ENCODE measurements around the gene SRC. TPM values are rescaled to one million over a fixed set of nuclear protein-coding genes. Genes with fewer than 3 reads are reported as not detected.
A peak's percentile ranks its signal among the peaks of the same experiment; 100 is the strongest.

SRC gene
- total RNA-seq, 1 donor from 2014 or later = 15.4 TPM

DNA sequence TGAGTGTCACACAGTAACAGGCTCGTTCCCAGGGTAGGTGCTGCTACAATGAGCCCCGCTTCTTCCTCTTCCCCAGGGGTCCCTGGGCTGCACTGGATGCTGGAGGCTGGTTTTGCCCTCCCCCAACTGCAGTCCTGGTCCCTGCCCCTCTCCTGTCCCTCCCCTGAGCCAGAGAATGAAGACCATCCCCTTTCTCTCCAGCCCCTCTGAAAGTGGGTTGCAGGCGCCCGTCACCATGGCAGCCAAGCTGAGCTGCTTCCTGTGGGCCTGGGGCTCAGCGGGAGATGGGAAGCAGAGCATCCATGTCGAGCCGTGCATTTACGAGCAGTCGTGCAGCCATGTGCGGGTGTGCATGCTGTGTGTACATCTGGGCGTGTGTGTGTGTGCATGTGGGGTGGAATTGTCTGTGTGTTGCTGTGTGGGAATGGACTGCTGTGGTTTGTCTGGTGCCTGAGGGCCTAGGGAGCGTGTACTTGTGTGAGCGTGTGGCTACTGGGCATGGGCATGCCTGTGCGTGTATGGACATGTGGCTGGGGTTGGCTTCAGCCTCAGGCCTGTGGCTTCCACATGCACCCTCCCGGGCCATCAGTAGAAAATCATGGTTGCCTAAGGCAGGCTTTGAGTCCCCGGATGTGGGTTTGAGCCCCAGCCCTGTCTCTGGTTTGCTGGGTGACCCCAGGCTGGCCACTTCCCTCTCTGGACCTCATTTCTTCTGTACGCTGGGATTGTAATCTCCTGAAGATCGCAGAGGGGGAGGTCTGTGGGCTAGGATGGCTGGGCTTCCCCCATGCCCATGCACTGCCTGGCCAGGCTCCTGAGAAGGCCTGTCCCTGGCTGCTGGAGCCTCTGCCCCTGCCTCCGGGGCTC is 48.8 kb downstream of the SRC start:
- no peak overlapping the region for H3K9ac ChIP-seq
- no peaks in the 10 kb centered on the region for H3K79me2 ChIP-seq (ENCODE audit: low read depth)
- H3K27me3 ChIP-seq = no peaks in the 10 kb centered on the region
- peaks cover 1% of the 10 kb centered on the region for H3K36me3 Mint-ChIP-seq
- H3K9me3 ChIP-seq (ENCODE audit: low read depth) = no peaks in the 10 kb centered on the region
- TF ChIP-seq EZH2 (IDR thresholded peaks at IDR 0.05) (no peak), CTCF (IDR thresholded peaks at IDR 0.05) (no peak), EZH2phosphoT487 (IDR thresholded peaks at IDR 0.05) (no peak)
- H3F3A ChIP-seq (ENCODE audit: low read depth) = peaks cover 42% of the 10 kb centered on the region
- peaks cover 69% of the 10 kb centered on the region for H3K4me1 Mint-ChIP-seq
- no peaks in the 10 kb centered on the region for H3K36me3 ChIP-seq
- peaks cover 37% of the 10 kb centered on the region for H3K4me1 ChIP-seq
- H3K27ac ChIP-seq = peak overlapping the region; percentile 87
- peak overlapping the region; percentile 35 for H3K4me2 ChIP-seq
- no peaks in the 10 kb centered on the region for H3K9me3 Mint-ChIP-seq
- H2AFZ ChIP-seq (replicated peaks) = no peak overlapping the region
- H4K20me1 ChIP-seq (ENCODE audit: low read depth) = no peaks in the 10 kb centered on the region
- H3K4me3 Mint-ChIP-seq = peak overlapping the region; percentile 71
- no peaks in the 10 kb centered on the region for H3K27me3 Mint-ChIP-seq (ENCODE audit: insufficient read depth, low read depth)
- peak; percentile 65 for DNase-seq (ENCODE audit: low spot score)
- H3K4me3 ChIP-seq = no peak overlapping the region
- H3K27ac Mint-ChIP-seq = peak overlapping the region; percentile 99

- Mint-ChIP-seq H3K4me1 (peaks cover 67% of the 10 kb centered on the region), H3K27ac (peak overlapping the region; percentile 99), H3K36me3 (peaks cover 1% of the 10 kb centered on the region), H3K9me3 (no peaks in the 10 kb centered on the region), H3K27me3 (ENCODE audit: insufficient read depth, low read depth) (no peaks in the 10 kb centered on the region), H3K4me3 (no peak overlapping the region)
- no peaks in the 10 kb centered on the region for H3K36me3 ChIP-seq
- H3K27me3 ChIP-seq = no peaks in the 10 kb centered on the region
- DNase-seq (ENCODE audit: low spot score) = no peak
- no peaks in the 10 kb centered on the region for H4K20me1 ChIP-seq (ENCODE audit: low read depth)
- H2AFZ ChIP-seq (replicated peaks) = no peak overlapping the region
- peaks cover 42% of the 10 kb centered on the region for H3F3A ChIP-seq (ENCODE audit: low read depth)
- H3K4me2 ChIP-seq = peak overlapping the region; percentile 60
- no peaks in the 10 kb centered on the region for H3K9me3 ChIP-seq (ENCODE audit: low read depth)
- peak overlapping the region; percentile 87 for H3K27ac ChIP-seq
- TF ChIP-seq CTCF (IDR thresholded peaks at IDR 0.05) (no peak), EZH2 (IDR thresholded peaks at IDR 0.05) (no peak), EZH2phosphoT487 (IDR thresholded peaks at IDR 0.05) (no peak)
- H3K4me3 ChIP-seq = no peak overlapping the region
- H3K9ac ChIP-seq = no peak overlapping the region
- H3K79me2 ChIP-seq (ENCODE audit: low read depth) = no peaks in the 10 kb centered on the region
- H3K4me1 ChIP-seq = peaks cover 37% of the 10 kb centered on the region
Measured at GRCh38 chr20:37395410-37395797, 49.5 kb downstream of the SRC start.

DNA sequence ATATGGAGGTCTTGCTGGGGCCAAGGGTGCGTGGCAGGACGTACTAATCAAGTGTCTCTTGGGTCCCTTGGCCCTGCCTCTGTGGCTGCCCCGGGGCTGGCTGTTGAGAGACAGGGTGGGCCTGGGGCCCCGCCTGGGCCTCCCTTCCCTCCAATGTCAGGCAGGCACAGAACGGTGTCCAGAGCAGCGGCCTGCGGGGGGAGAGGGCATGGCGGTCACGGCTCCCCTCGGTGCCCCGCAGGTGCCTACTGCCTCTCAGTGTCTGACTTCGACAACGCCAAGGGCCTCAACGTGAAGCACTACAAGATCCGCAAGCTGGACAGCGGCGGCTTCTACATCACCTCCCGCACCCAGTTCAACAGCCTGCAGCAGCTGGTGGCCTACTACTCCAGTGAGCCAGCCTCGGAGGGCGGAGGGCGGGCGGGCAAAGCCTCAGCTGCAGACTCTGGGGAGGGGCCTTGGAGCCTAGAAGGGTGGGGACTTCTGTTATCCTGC is 50.0 kb downstream of the SRC start:
- H3K9me3 Mint-ChIP-seq = no peaks in the 10 kb centered on the region
- no peak overlapping the region for H2AFZ ChIP-seq (replicated peaks)
- H3K36me3 ChIP-seq = no peaks in the 10 kb centered on the region
- H3K27ac Mint-ChIP-seq = peak overlapping the region; percentile 97
- TF ChIP-seq CTCF (IDR thresholded peaks at IDR 0.05) = no peak
- no peak for TF ChIP-seq EZH2 (IDR thresholded peaks at IDR 0.05)
- TF ChIP-seq EZH2phosphoT487 (IDR thresholded peaks at IDR 0.05) = no peak
- H3K9me3 ChIP-seq (ENCODE audit: low read depth) = no peaks in the 10 kb centered on the region
- H3K79me2 ChIP-seq (ENCODE audit: low read depth) = no peaks in the 10 kb centered on the region
- H3K4me2 ChIP-seq = peak overlapping the region; percentile 60
- DNase-seq (ENCODE audit: low spot score) = peak; percentile 93
- peak overlapping the region; percentile 87 for H3K27ac ChIP-seq
- no peaks in the 10 kb centered on the region for H3K27me3 ChIP-seq
- H3K4me3 ChIP-seq = no peak overlapping the region
- no peaks in the 10 kb centered on the region for H3K27me3 Mint-ChIP-seq (ENCODE audit: insufficient read depth, low read depth)
- no peak overlapping the region for H3K4me3 Mint-ChIP-seq
- H3K4me1 Mint-ChIP-seq = peaks cover 61% of the 10 kb centered on the region
- H3F3A ChIP-seq (ENCODE audit: low read depth) = peaks cover 42% of the 10 kb centered on the region
- H3K36me3 Mint-ChIP-seq = peaks cover 1% of the 10 kb centered on the region
- H4K20me1 ChIP-seq (ENCODE audit: low read depth) = no peaks in the 10 kb centered on the region
- no peak overlapping the region for H3K9ac ChIP-seq
- H3K4me1 ChIP-seq = peaks cover 37% of the 10 kb centered on the region
